HG03469 (cell line): ENCODE measurements around the gene VAC14.
"Not testable (repeated sequence)": the region's sequence is repeated elsewhere in the genome, so short reads cannot be mapped to it uniquely, and the experiment has no call there.

Experiments used
- ATAC-seq: cut with Tn5 transposase; IDR thresholded peaks from one replicate; pipeline ENCODE4 v1.9.1; 2021; ENCODE audit warnings: mild to moderate bottlenecking, moderate library complexity, moderate number of reproducible peaks; ENCODE audit not compliant: unreplicated experiment

VAC14 gene

GRCh38 chr16:70649300-70649699 is 151.7 kb downstream of the VAC14 start:
- ATAC-seq = no peak

- ATAC-seq = no peak
Measured at GRCh38 chr16:70648606-70649005, 152.4 kb downstream of the VAC14 start.

DNA sequence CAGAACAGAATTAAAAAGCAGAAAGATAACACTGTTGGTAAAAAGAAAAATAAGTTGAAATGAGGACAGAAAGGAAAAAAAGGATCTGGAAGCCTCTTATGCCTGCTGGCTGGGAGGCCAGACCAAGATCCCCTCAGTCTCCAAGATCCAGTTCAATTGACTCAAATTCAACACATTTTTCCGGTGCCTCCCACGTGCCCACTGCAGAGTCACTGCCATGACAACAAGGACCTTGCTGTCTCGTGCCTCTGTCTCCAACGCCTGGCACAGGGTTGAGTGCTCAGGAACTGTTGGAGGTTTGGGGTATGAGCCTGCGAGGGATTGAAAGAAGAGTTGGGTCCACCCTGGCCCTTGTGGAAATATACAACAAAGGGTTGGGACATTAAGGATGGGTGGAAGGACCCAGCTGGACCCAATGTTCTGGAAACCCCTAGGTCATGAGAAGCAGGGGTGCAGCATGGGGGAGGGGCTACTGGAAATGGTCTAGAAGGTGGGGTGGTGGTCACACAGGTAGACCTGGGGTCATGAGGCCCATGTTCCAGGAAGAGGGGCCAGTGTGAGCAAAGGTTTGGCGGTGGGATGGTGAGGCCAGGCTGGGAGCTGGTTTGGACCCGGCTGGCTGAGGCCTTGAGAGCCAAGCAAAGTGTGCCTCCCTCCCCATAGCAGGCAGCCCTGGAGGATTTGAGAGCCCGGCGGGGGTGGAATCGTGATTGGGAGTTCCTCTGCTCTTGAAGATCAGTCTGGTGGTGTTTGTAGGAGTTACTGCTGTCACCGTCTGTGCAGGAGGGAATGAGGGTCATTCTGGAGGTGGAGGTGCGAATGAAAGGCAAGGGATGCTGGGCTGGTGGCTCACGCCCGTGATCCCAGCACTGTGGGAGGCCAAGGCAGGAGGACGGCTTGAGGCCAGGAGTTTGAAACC is 153.3 kb downstream of the VAC14 start:
- no peak for ATAC-seq

GRCh38 chr16:70646260-70647241 is 154.4 kb downstream of the VAC14 start, which contains the start of gene IL34:
Gene IL34 (plus strand): TSS chr16:70646559. CDS start chr16:70646948, 389 bp downstream.
- ATAC-seq = no peak

GRCh38 chr16:70644763-70645597 is 156.0 kb downstream of the VAC14 start:
- no peak for ATAC-seq

DNA sequence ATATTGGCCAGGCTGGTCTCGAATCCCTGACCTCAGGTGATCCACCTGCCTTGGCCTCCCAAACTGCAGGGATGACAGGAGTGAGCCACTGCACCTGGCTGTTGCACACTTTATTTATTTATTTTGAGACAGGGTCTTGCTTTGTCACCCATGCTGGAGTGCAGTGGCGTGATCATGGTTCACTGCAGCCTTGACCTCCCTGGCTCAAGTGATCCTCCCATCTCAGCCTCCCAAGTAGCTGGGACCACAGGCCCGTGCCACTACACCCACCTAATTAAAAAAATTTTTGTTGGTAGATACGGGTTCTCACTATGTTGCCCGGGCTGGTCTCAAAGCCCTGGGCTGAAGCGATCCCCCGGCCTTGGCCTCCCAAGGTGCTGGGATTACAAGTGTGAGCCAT is 157.7 kb downstream of the VAC14 start:
- ATAC-seq = not testable (repeated sequence)

GRCh38 chr16:70642633-70643032 is 158.3 kb downstream of the VAC14 start:
- ATAC-seq = no peak

GRCh38 chr16:70638814-70639792 is 161.9 kb downstream of the VAC14 start:
- ATAC-seq = no peak
